HG02884 (cell line): ENCODE data around the gene C17orf100.

Experiments
- ATAC-seq: cut with Tn5 transposase; IDR thresholded peaks from one replicate; pipeline ENCODE4 v1.9.1; 2021; ENCODE audit warnings: mild to moderate bottlenecking, moderate library complexity; ENCODE audit not compliant: unreplicated experiment

Gene C17orf100

GRCh38 chr17:6668219-6668618, 16.7 kb downstream of the C17orf100 start:
- ATAC-seq, result no peak

GRCh38 chr17:6668727-6669425, 17.3 kb downstream of the C17orf100 start:
- ATAC-seq, result no peak

GRCh38 chr17:6669479-6670212, 18.1 kb downstream of the C17orf100 start:
- ATAC-seq, result no peak

- ATAC-seq, result no peak
Observed at GRCh38 chr17:6670571-6670970, 19.0 kb downstream of the C17orf100 start.

- no peak for ATAC-seq
Observed at GRCh38 chr17:6670999-6671398, 19.4 kb downstream of the C17orf100 start.

- ATAC-seq, result no peak
Observed at GRCh38 chr17:6671431-6671830, 19.9 kb downstream of the C17orf100 start.

GRCh38 chr17:6674586-6674985, 23.0 kb downstream of the C17orf100 start:
- ATAC-seq, result no peak

- ATAC-seq, result no peak
Observed at GRCh38 chr17:6675201-6675825, 23.8 kb downstream of the C17orf100 start.

- ATAC-seq, result no peak
Observed at GRCh38 chr17:6676802-6677157, 25.2 kb downstream of the C17orf100 start.

GRCh38 chr17:6677158-6677831, 25.7 kb downstream of the C17orf100 start:
- ATAC-seq, result no peak

- ATAC-seq, result no peak
Observed at GRCh38 chr17:6677946-6678345, 26.4 kb downstream of the C17orf100 start.

GRCh38 chr17:6679241-6679640, 27.7 kb downstream of the C17orf100 start:
- ATAC-seq, result no peak

GRCh38 chr17:6681176-6681575, 29.6 kb downstream of the C17orf100 start:
- ATAC-seq, result no peak

- no peak for ATAC-seq
Observed at GRCh38 chr17:6681671-6682070, 30.1 kb downstream of the C17orf100 start.

GRCh38 chr17:6682339-6682738, 30.8 kb downstream of the C17orf100 start:
- no peak for ATAC-seq

GRCh38 chr17:6683081-6683684, 31.6 kb downstream of the C17orf100 start:
- no peak for ATAC-seq

- no peak for ATAC-seq
Observed at GRCh38 chr17:6683730-6684459, 32.3 kb downstream of the C17orf100 start.

GRCh38 chr17:6684460-6684783, 32.9 kb downstream of the C17orf100 start:
- no peak for ATAC-seq

- ATAC-seq, result no peak
Observed at GRCh38 chr17:6684881-6685767, 33.6 kb downstream of the C17orf100 start.

GRCh38 chr17:6686026-6686425, 34.5 kb downstream of the C17orf100 start:
- no peak for ATAC-seq
